Pancreas (tissue), 10 donors: ENCODE measurements around the gene LY6G5B. TPM values are rescaled to one million over a fixed set of nuclear protein-coding genes. Genes with fewer than 3 reads are reported as not detected.

Experiments
- ATAC-seq, 4 donors: fragments of 200-7000 bp; cut with Tn5 transposase; one replicate each; pipeline versions ENCODE4 v1.8.0 to v1.9.1; 2020; ENCODE audit warnings: mild to moderate bottlenecking in 4 of 4, moderate library complexity in 4 of 4
- DNase-seq, 6 donors: peaks; one replicate each; pipeline ENCODE4 v3.0.0-alpha.2; 2020
- FAIRE-seq: peaks from 2 replicates; lab custom pipeline; 2012; peaks lifted over from hg19 to GRCh38; lab: Jason Lieb, UNC
- H3K27ac ChIP-seq, 4 donors: fragments of 200-600 bp; sonication (generic); 1 replicate in 3 of 4; 2 replicates in 1 of 4; pipeline versions ENCODE4 v1.5.0 to v1.8.0; 2020
- H3K27me3 ChIP-seq, 4 donors: fragments of 200-600 bp; one replicate each; pipeline ENCODE4 v1.8.0; 2021
- H3K36me3 ChIP-seq, 3 donors: fragments of 200-600 bp; sonication (generic) in 1 of 3; one replicate each; pipeline versions ENCODE4 v1.5.0 to v1.8.0; 2020 to 2021
- H3K4me1 ChIP-seq, 3 donors: fragments of 200-600 bp; one replicate each; pipeline ENCODE4 v1.8.0; 2021
- H3K4me3 ChIP-seq, 4 donors: fragments of 200-600 bp; sonication (generic) in 2 of 4; one replicate each; pipeline versions ENCODE4 v1.5.0 to v1.8.0; 2020 to 2021
- H3K9me3 ChIP-seq, 4 donors: fragments of 200-600 bp; one replicate each; pipeline ENCODE4 v1.8.0; 2021
- CTCF ChIP-seq, 4 donors: fragments of 200-600 bp; sonication (generic) in 3 of 4; IDR thresholded peaks; one replicate each; pipeline versions ENCODE4 v1.5.0 to v1.8.0; 2021; ENCODE audit warnings: antibody characterized with exemption in 4 of 4
- WGBS, 2 donors: extraction: QIAGEN DNeasy Blood & Tissue Kit; methylation state at CpG; one replicate each; pipeline ENCODE4 v1.1.7; 2013; 5-methylcytosine and 5-hydroxymethylcytosine counted together
- intact Hi-C, 3 donors: fragments of 100-400 bp; cut with DNase I; formaldehyde crosslinking; loops; one replicate each; pipeline versions ENCODE4 v1.11.1 to v1.14.2; 2022
- polyA plus RNA-seq, 2 donors: library from polyadenylated mRNA; stranded (reverse); fragments of 200-250 nt; gene quantifications; one replicate each; pipeline ENCODE4 v1.2.3, GENCODE V29; 2013
- total RNA-seq, 6 donors: library from RNA; stranded (reverse); fragmentation: NEBNext Ultra II Directional in 4 of 6; extraction: Animal tissue kit (Norgen Biotek cat#: 25700) in 4 of 6; gene quantifications; one replicate each; pipeline versions ENCODE4 v1.2.1 to v1.2.4, GENCODE V29; 2021 to 2023
- donor health status: healthy with polysubstance abuse.
- donor health status: DM: no; HTN: no; CAD: no; lungs with moderate emphysema.
- donor health status: DM: no; HTN: no; CAD: no.
- donor health status: control.
- donor health status: control.
- donor health status: Bipolar disorder and iron deficiency.
- donor health status: DM: yes; HTN: yes; CAD: no.
- donor health status: DM: no; HTN: no; CAD: no.
- donor health status: DM: no; HTN: no; CAD: no.
- donor health status: DM: yes; HTN: yes; CAD: no.

LY6G5B gene
- total and polyA plus RNA-seq, 8 donors, result 3.0 to 11.4 (median 4.8) TPM

GRCh38 chr6:31717499-31718222, 47.9 kb downstream of the LY6G5B start:
- no peaks in the 10 kb centered on the region for H3K4me1 ChIP-seq
- H3K9me3 ChIP-seq, result no peaks in the 10 kb centered on the region
- TF ChIP-seq CTCF (IDR thresholded peaks at IDR 0.05), result no peak
- no peak for DNase-seq
- no peak overlapping the region for H3K27ac ChIP-seq
- no peak for FAIRE-seq
- 62% methylated on average over 10 of the region's 10 CpGs for WGBS, 2 donors
- no peaks in the 10 kb centered on the region for H3K27me3 ChIP-seq
- peak in 3 of 4 donors; percentile 67 to 73 (median 72) for ATAC-seq
- H3K36me3 ChIP-seq, result no peaks in the 10 kb centered on the region
- intact Hi-C loops, result no loop called here
- H3K4me3 ChIP-seq, result no peak overlapping the region

GRCh38 chr6:31718265-31718664, 48.5 kb downstream of the LY6G5B start:
- H3K4me3 ChIP-seq, result no peak overlapping the region
- WGBS, 2 donors, result 18 to 42% methylated on average over 1 of the region's 1 CpG
- intact Hi-C loops, result no loop called here
- FAIRE-seq (no peak), DNase-seq (no peak), ATAC-seq (peak; percentile 46 to 84 (median 66))
- no peaks in the 10 kb centered on the region for H3K36me3 ChIP-seq
- no peak for TF ChIP-seq CTCF (IDR thresholded peaks at IDR 0.05)
- H3K9me3 ChIP-seq, result no peaks in the 10 kb centered on the region
- no peaks in the 10 kb centered on the region for H3K4me1 ChIP-seq
- H3K27me3 ChIP-seq, result no peaks in the 10 kb centered on the region
- H3K27ac ChIP-seq, result no peak overlapping the region

GRCh38 chr6:31719001-31719400, 49.2 kb downstream of the LY6G5B start:
- TF ChIP-seq CTCF (IDR thresholded peaks at IDR 0.05), result no peak
- peak overlapping the region in 1 of 4 donors; percentile 19 for H3K27ac ChIP-seq
- no peak for ATAC-seq

GRCh38 chr6:31720196-31720770, 50.5 kb downstream of the LY6G5B start:
- 73 to 82% methylated on average over 5 of the region's 5 CpGs for WGBS, 2 donors
- no peaks in the 10 kb centered on the region for H3K9me3 ChIP-seq
- no peaks in the 10 kb centered on the region for H3K36me3 ChIP-seq
- ATAC-seq, result no peak
- H3K4me3 ChIP-seq, result no peak overlapping the region
- H3K27me3 ChIP-seq, result no peaks in the 10 kb centered on the region
- DNase-seq, result no peak
- no peak for FAIRE-seq
- no peak overlapping the region for H3K27ac ChIP-seq
- no peak for TF ChIP-seq CTCF (IDR thresholded peaks at IDR 0.05)
- H3K4me1 ChIP-seq, result no peaks in the 10 kb centered on the region
- intact Hi-C loops, result no loop called here

More at GRCh38 chr6:31719001-31719400, 49.2 kb downstream of the LY6G5B start:
- WGBS, 2 donors, result 71 to 73% methylated on average over 6 of the region's 6 CpGs
- FAIRE-seq (no peak), DNase-seq (no peak)
- H3K27me3 ChIP-seq, result no peaks in the 10 kb centered on the region
- intact Hi-C loops, result no loop called here
- no peaks in the 10 kb centered on the region for H3K36me3 ChIP-seq
- no peak overlapping the region for H3K4me3 ChIP-seq
- no peaks in the 10 kb centered on the region for H3K9me3 ChIP-seq
- H3K4me1 ChIP-seq, result no peaks in the 10 kb centered on the region
